NCI-H748 treated with DMSO at 0.1 percent for 48 hours (cell line): ENCODE results near the gene DMRTA2.

ENCODE experiments used
- DNase-seq: peaks from one replicate; lab custom pipeline; 2025; lab: John Stamatoyannopoulos, UW

DMRTA2 gene

DNA sequence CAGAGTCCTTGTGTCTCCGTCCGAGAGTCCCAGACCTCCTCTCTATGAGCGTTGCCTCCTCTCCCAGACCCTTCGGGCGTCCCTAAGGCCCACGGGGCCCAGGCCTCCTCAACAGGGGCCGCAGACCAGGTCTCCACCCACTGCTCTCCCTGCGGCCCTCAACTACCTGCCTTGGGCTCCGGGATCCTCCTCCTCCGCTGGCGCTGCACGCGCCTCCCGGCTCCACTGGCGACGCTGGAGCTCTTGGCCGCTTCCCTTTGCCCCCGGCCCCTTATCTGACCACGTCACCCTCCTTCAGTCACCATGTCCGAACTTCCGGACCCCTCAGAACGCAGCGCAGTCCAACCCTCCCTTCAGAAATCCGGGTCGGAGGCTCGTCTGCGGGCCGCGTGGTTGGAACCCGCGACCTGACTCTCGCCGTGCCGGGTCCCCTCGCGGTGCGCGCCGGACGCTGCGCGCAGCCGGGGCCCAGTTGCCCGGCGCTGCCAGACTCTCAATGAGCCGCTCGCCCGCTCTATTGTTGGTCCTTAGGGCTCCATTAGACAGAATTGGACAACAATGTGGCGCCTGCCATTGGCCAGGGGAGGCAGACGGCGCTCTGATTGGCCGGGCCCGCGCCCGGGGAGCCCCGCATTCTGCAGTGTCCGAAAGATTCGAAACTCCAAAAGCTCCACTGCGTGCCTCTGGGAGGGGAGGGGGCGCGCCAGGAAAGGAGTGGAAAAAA, at the start of gene DMRTA2:
DMRTA2 (minus strand) TSS at position 498 of the 724 bp plus-strand sequence. CDS start 1,907 bp downstream, outside the sequence.
- peak; percentile 83 for DNase-seq

DNA sequence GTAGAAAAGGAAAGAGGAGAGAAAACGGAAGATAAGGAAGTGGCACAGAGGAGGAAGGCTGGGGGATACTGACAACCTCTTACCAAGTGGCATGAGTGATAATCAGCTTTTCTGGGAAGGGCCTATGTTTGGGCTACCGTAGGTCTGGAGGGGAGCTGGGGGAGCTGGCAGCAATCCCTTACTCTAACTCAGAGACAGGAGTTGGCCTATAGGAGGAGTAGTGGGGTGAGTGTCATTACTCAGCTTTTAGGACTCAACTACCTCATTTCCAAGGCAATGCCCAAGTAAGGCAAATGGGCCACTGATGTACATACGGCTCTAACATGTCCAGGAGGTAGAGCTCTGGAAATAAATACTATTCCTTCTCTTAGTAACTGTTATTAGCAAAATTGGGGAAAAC, 48.7 kb upstream of the DMRTA2 start:
- no peak for DNase-seq

DNA sequence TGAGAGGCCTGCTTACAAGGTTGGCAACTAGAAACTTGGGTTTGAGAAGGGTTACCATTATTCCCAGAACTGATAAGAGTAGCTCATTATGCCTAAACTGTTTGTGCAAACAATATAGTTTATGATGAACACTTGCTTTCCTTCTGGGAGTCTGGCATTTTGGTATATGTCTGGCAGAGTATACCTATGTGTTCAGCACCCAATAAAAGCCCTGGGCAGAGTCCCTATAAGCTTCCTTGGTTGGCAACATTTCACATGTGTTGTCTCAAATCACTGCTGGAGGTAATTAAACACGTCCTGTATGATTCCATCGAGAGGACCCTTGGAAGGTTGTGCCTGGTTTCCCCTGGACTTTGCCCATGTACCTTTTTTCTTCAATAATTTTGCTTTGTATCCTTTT, 39.7 kb upstream of the DMRTA2 start:
- no peak for DNase-seq

DNA sequence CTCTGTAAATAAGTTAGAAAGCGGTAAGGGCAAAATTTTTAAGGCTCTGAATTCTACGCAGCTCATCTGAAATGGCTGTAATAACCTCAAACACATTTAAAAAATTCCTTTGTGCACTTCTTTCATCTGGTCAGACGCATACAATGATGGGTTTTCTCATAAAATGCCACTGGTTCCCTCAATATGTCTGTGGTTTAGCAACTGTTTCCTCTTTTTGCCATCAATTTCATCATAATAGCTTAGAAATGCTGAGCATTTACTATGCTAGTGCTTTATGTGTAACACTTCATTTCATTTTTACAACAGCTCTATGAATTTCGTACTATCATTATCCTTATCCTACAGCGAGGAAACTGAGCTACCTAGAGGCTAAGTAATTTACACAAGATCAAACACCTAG, 35.3 kb upstream of the DMRTA2 start:
- DNase-seq, result no peak

DNA sequence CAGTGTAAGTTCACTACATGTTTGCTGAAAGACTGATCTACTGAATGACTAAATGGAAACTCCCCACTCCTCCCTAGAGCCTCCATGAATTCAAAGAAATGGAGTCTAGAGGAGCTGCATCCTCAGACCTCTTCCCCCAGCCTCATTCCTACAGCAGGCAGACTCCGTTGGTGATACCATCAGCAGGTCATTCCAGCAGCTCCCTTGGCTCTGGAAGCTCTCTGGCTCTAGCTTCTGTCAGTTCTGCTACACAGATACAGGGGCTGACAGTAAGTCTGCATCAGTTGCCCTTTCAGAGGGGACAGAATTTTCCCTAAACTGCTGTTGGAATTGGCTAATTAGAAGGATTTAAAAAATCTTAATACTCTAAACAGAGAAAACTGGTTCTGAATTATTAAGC, 31.7 kb upstream of the DMRTA2 start:
- DNase-seq, result no peak

DNA sequence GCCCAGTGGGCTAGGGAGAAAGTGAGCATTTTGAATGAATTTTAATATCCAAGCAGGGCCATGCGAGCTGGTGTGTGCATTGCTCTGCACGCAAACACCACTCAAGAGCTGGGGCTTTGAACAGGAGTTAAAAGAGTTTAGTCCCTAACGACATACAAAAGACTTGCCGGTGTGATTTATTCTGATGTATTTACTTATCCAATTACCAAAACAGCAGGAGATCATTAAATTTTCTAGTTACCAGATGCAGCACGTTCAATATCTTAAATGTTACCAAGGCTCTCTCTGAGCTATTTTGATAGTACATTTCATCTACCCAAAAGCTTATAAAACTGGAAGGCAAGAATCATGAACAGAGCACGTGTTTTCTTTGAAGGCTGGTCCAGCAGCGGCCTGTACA, 30.0 kb upstream of the DMRTA2 start:
- DNase-seq, result peak; percentile 98

DNA sequence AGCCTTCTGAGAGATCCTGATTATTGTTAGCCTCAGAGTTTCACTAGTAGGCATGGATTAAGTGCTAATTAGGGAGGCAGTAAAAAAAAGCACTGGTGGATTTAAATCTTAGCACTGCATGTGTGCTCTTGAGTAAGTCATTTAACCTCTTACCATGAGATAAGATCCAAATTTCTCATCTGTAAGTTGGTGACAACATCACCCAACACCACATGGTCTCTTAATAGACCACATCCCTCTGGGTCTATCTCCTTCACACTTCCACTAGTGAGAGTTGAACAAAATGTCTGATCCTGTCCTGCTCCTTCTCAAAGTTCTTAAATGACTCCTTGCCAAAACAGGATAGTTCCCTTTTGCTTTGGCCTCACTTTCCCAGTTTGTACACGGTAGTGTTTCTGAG, 29.5 kb upstream of the DMRTA2 start:
- DNase-seq, result no peak

DNA sequence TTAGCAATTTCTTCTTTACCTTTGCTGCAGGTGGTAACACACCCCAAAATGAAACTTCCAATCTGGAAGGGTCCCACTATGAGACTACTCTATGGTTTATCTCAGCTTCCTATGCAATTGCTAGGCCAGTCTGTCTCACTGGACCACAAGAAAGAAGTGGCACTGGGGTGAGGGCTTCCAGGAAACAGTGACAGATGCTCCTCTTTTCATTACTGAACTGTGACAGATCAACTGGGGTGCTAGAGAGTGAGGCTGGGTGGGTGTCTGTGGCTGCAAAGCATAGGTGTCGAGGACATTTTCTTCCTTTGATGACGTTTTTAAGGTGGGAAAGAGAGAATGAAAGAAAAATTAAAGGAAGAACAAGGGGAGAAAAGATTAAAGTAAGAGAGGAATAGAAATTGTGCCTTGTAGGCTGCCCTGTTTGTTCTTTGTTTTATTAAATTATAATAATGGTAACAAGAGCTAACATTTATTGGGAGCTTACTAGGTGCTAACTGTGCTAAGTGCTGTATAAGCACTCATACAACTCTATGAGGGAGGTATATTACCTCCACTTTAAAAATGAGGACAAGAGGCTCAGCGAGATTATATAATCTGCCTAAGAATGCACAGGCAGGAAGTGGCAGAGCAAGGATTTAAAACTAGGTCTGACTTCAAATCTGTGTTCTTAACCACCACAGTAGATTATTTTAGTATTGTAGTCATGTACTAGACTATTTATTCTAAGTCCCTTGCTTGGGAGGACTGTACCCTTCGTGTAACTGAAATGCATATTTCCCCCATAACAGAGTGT, 27.8 kb upstream of the DMRTA2 start:
- no peak for DNase-seq

DNA sequence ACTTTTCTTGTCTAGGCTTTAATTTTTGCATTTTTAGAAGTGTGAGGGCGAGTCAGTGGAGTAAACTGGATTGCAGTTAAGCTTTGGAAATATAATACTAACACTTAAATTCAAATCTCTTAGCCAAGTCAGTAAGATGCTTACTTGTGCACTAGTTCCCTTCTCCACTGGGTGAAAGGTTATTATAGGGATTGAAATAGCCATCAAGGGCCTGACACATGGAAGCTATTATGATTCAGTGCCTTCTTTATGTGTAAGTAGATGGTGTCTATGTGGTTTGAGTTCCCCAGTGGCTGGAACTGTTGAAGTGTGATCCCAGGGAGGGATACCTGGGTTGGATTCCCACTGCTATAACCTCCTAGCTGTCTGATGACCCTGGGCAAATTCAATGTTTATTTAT, 24.7 kb upstream of the DMRTA2 start:
- DNase-seq, result no peak

DNA sequence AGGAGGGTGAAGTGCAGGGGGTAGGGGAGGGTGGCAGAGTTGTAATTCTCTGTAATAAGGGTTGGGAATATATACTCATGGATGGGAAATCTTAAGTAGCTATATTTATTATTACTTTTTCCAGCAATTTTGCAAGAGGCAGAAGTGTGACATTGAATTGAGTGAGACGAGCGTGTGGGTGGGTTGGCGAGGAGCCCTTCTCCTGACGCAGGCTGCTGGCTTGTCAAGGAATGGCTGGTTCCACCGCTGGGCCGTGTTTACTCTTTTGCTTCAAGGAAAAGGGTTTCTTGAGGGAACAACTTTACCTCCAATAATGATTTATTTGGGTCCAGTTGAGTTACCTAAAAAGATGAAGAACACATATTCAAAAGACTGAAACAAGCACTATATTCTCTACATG, 17.9 kb upstream of the DMRTA2 start:
- no peak for DNase-seq

DNA sequence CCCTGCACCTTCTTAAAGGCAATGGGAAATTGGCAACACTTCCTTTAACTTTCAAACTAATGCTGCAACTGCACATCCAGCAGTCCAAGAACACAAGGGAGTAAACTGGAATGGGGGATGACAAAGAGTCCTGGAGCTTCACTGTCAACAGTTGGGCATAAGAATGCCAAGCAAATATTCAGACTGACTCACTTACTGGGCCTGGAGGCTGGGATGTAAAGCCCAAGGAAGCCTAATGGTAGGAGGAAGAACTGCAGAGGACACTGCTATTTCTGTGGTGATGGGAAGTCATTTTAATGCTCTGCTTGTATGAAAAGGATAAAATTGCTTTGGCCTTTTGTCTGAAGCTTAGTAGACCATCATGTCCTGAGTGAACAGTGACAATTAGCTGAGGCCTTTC, 15.7 kb upstream of the DMRTA2 start:
- DNase-seq, result no peak

DNA sequence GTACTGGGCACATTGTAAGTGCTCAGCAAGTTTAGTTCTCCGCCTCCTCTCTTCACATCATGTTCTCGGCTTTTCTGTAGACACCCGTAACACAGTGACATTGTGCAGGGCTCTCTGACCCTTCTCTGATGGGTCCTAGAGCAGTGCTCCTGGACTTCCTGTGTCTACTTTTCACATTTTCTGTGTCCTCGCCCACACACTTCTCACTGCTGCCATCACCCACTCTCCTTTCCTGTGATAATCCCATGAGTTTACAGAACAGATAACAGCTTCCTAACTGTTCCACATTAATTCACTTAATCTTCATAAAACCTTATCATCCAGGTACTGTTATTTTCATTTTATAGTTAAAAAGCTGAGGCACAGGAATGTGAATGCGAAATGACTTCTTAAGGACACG, 13.2 kb upstream of the DMRTA2 start:
- no peak for DNase-seq

DNA sequence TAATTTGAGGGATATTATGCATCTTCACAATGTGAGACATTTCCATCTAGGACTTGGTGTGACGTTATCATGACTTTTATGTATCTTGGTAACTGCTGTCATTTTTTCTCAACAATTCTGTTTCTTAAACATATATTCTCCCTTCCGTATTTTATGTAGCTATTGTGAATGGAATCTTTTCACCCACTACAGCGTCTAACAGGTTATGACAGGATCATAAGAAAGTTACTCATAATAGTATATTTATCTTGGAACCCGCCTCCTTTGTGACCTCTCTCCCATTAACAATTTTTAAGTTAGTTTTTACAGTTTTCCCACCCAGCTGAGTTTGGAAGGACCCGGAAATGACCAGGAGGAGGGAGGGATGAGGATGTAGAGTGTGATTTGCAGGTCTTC, 6.8 kb upstream of the DMRTA2 start:
- no peak for DNase-seq

DNA sequence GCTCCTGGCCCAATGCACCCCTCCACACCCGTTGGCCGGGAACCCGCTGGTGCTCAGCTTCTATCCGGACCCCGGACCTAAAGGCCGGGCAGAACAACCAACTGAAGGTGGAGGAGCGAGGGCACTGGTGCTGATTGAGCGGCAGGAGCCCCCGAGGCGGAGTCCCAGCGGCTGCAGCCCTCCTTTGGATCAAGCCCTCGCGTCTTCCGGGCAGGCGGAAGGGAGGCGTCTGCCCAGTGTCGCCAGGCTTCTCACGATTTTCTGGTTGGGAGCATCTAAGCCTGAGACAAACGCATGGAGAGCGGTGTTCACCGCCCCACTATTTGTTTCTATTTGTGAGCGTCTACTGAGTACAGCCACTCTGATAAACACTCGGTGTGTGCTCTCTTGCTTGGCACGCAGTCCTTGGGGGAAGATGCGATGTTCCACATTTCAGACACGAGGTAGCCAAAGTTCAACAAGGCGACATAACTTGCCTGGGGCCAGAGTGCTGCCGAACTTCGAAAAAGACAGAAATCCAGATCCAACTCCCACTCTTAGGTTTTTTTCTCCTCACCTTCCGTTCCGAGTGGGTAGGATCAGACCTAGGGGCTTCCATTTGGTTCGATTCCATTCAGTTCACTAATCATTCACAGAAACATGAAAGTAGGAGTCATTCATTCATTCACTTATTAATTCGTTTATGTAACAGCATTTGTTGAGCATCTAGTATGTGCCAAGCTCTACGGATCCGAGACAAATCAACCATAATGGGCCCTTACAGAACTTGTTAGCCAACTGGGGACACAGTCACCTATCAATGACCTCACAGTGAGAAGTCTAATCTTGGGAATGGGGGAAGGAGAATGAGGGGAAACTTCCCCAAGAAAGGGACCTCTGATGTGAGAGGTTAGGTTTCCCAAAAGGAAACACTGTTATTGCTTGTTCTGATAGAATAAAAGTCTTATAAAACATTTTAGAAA, 4.9 kb upstream of the DMRTA2 start:
- DNase-seq, result no peak

DNA sequence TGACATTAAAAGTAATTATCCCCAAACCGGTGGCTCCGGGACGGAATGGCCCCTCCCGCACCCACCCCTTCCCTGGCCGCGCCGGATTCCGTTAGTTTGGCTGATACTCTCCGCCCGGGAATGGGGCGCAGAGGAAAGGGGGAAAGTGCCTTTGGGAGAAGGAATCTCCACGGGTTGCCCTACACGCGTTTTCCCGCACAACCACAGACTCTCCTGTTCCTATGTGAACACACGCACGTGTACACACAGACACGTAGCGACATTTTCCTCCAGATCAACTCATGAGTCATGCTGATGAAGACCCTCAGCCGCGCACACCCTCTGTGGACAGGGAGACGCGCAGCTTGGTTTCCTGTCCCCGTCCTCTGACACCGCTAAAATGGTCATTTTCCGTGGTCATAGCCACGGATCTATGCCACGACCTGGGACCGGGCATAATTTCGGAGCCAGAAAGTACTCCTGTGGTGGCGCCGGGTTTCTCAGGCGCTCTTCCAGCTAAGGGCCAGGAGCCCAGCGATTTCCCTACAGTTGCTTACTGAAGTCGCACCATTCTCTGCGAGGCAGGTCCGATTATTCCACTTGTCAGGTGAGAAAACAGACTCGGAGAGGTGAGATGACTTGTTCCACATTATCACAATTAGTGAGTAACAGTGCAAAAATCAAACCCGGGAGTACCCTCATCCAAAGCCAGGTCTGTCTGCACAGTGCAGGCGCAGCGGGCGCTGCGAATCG, 4.0 kb upstream of the DMRTA2 start:
- no peak for DNase-seq

DNA sequence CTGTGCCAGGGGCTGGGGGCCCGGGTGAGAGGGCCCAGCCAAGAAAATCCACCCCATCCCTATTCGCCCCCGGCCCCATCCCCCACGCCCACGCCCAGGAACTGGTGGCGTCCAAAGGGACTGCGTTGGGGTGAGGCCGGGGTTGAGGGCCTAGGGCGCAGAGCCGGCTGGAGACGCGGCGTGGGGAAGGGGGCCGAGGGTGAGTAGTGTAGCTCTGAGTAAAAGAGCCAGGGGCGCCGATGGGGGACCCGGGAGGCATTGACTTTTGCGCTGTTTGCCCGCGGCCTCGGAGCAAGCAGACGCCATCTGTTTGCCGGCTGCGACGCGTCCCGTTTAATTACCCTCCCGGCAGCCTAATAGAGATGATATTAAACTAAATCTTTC, 3.5 kb upstream of the DMRTA2 start:
- no peak for DNase-seq

DNA sequence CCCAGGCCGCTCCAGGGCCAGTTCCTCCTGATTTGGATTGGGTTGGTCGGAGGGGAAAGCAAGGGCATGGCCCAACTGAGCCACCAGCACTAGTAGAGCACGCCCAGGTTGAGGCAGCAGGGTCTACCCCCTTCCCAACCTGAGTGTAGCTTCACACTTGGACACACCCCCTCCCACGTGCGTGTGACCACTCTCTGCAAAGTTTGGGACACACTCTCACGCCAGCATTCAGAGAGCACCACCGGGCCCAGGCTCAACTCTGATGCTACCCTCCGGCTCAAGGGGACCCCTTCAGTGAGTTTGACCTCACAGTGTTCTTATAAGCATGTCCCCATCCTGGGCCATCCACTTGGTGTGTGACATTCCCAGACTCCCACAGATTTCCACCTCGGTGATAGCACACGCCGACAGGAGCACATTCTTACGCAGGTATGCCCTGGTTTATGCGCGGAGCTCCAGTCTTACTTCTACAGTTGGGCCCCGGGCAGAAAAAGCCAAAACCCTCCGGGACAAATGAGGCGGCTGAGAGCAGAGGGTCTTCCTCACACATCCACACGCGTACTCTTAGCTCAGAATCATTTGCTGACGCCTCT, 3.0 kb upstream of the DMRTA2 start:
- DNase-seq, result no peak

DNA sequence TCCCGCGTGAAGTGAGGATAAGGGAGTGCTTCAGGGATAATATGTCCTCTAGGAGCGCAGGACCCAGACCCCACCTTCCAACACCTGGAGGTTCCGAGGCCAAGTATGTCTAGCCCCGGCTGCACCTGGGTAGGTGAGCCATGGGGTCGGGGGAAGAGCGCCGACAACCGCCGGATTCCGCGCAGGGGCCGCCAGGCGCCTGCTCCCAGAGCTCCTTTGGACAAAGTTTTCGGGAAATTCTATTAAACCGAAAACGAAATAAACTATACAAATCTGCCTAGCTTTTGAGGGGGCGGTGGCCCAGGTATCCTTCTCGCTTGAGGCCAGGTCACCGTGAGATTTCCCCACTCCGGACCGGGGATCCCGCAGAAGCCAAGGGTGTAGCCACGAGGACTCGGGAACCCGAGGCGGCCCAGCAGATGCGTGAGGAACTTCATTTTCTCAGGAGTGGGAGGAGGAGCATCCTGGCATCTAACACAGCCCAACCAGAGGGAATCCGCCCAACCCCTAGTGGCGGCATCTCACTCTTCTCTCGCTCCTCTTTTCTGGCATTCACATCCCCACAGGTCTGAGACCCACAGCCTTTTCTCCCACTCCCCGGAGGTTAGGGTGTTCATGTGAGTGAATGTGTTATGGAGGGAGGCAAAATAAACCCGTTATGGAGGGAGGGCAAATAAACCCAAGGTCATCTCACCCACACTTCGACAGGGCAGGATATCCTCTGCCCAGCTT, 2.3 kb upstream of the DMRTA2 start:
- DNase-seq, result no peak

DNA sequence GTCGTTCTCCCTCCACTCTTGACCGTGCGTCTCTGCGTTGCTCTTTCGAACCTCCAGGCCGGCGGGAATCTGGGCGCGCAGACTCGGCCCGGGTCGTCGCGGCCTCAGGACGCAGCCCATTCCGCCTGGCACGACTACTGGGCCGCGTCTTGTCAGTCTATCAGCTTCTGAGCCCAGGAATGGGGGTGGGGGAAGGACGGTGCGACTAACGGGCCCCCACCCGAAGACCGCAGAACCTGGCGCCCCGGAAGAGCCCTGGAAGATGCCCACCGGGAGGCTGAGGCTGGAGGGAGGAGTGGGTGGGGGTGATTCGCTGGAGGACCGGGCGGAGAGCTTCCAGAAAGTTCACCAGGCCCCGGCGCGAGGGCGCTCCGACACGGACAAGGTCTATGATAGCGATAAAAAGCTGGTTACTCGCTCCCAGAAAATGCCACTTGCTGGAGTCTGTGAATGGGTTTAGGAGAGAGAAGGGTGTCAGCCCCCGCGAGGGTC, 1.7 kb upstream of the DMRTA2 start:
- no peak for DNase-seq

DNA sequence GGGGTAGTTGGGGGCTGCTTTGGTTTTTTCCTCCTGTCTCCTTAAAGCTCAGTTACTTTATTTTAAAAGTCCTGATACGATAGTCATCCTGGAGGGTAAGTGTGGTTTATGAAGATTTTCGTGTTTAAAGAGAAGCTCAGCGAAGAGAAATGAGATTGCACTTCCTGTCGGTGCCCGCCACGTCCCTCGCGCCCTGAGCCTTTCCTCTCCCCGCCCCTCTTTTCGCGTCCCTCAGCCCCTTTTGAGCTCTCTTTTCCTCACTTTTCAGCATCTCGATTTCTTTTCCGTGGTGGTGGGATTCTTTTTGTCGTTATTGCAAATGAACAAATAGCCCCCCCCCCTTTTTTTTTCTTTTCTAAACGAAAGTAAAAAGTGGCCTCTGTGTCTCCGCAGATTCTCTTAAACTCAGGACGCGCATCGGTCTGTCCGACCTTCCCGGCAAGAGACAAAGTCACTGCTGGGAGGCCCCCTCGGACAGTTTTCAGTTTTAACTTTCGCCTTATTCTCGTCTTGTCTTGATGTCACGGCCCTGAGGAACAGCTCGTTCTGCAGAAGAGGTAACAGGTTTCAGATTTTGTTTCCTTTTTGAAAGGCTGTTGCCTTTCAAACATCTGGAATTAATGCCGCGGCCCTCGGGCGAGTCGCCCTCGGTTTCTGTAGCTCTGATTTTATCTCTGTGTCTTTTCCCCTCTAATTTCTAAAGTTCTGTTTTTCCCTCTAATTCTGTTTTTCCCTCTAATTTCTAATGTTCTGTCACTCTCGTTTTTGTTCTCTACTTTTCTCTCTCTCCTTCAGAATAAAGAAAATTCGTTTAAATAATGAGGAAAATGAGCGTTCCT, 1.0 kb upstream of the DMRTA2 start:
- no peak for DNase-seq
